Loucy (cell line): Measurements from ENCODE around the gene TXNRD2.

Experiments
- EZH2phosphoT487 ChIP-seq: fragments of 200-600 bp; IDR thresholded peaks from 2 replicates; pipeline ENCODE4 v1.6.1; 2018; ENCODE audit warnings: antibody characterized with exemption, mild to moderate bottlenecking, moderate library complexity, borderline replicate concordance
- TF ChIP-seq, protein P1 (sequence below): fragments of 200-600 bp; sonication (generic); conservative IDR thresholded peaks from 2 replicates; pipeline ENCODE4 v1.5.1; 2014; ENCODE audit warnings: mild to moderate bottlenecking, antibody characterized with exemption, low read length

DNA sequence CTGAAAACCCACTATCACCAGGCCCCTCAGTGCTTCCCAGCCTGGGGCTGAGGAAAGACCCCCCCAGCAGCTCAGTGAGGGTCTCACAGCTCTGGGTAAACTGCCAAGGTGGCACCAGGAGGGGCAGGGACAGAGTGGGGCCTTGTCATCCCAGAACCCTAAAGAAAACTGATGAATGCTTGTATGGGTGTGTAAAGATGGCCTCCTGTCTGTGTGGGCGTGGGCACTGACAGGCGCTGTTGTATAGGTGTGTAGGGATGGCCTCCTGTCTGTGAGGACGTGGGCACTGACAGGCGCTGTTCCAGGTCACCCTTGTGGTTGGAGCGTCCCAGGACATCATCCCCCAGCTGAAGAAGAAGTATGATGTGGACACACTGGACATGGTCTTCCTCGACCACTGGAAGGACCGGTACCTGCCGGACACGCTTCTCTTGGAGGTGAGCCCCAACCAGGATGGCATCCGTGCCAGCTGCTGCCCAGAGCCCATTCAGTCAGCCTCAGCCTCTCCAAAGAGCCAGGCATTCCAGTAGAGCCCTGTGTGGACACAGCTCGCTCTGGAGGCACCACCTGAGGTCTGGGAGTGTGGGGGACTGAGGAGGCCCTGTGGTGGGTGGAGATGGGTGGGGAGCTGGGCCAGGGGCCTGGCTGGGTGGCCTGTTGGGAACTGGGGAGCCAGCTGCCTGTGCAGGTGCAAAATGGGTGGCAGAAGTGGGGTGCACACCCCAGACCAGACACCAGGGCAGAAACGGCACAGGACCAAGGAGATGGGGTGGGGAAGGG, 22.4 kb upstream of the TXNRD2 start:
- TF ChIP-seq, protein P1, sequence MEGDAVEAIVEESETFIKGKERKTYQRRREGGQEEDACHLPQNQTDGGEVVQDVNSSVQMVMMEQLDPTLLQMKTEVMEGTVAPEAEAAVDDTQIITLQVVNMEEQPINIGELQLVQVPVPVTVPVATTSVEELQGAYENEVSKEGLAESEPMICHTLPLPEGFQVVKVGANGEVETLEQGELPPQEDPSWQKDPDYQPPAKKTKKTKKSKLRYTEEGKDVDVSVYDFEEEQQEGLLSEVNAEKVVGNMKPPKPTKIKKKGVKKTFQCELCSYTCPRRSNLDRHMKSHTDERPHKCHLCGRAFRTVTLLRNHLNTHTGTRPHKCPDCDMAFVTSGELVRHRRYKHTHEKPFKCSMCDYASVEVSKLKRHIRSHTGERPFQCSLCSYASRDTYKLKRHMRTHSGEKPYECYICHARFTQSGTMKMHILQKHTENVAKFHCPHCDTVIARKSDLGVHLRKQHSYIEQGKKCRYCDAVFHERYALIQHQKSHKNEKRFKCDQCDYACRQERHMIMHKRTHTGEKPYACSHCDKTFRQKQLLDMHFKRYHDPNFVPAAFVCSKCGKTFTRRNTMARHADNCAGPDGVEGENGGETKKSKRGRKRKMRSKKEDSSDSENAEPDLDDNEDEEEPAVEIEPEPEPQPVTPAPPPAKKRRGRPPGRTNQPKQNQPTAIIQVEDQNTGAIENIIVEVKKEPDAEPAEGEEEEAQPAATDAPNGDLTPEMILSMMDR, result no peak
- no peak for TF ChIP-seq EZH2phosphoT487
